ENCODE measurements around the gene TROAP.

GRCh38 chr12:49328816-49329215 is 5.8 kb downstream of the TROAP start:
- no peak for TF ChIP-seq CTCF (IDR thresholded peaks at IDR 0.05; ENCODE audit: low read depth, low read length, poor library complexity, severe bottlenecking)
- TF ChIP-seq EZH2phosphoT487 (IDR thresholded peaks at IDR 0.05; ENCODE audit: borderline replicate concordance, low read length), result no peak

All from DOHH2 (cell line).